Activated CD4-positive, alpha-beta memory T cell treated with anti-CD3 and anti-CD28 coated beads for 36 hours (primary cell): ENCODE data around the gene ZNHIT1. TPM values are rescaled to one million over a fixed set of nuclear protein-coding genes. Genes with fewer than 3 reads are reported as not detected.

Source experiments
- CTCF ChIA-PET: fragments of 350-600 bp; sonication (Branson Sonifier 250); formaldehyde crosslinking; loops from one replicate; lab custom pipeline; 2021; ENCODE audit warnings: antibody characterized with exemption, inconsistent platforms; lab: Charles Lee
- POLR2A ChIA-PET: fragments of 350-600 bp; sonication (Branson Sonifier 250); formaldehyde crosslinking; loops from one replicate; lab custom pipeline; 2021; ENCODE audit warnings: antibody characterized with exemption; lab: Charles Lee
- DNase-seq: peaks from one replicate; pipeline ENCODE4 v3.0.0-alpha.2; 2020
- H3K27ac Mint-ChIP-seq: one replicate; pipeline ENCODE4 v1.8.0; 2021; ENCODE audit warnings: mixed read lengths
- H3K27me3 Mint-ChIP-seq: one replicate; pipeline ENCODE4 v1.8.0; 2021; ENCODE audit warnings: mixed read lengths
- H3K36me3 Mint-ChIP-seq: one replicate; pipeline ENCODE4 v1.8.0; 2021; ENCODE audit warnings: mixed read lengths
- H3K4me1 Mint-ChIP-seq: one replicate; pipeline ENCODE4 v1.8.0; 2021; ENCODE audit warnings: low read depth, mixed read lengths
- H3K4me3 Mint-ChIP-seq: one replicate; pipeline ENCODE4 v1.8.0; 2021; ENCODE audit warnings: mild to moderate bottlenecking, mixed read lengths
- H3K9me3 Mint-ChIP-seq: one replicate; pipeline ENCODE4 v1.8.0; 2021; ENCODE audit warnings: mixed read lengths
- intact Hi-C: fragments of 100-400 bp; cut with micrococcal nuclease; formaldehyde crosslinking; loops from one replicate; pipeline ENCODE4 v1.15.1; 2023
- total RNA-seq, 2 experiments: library from RNA; stranded (reverse); gene quantifications; one replicate each; pipeline ENCODE4 v1.2.3, GENCODE V29; 2021

ZNHIT1 gene
- total RNA-seq, result 10 to 100 TPM; 40.2 to 42.8 TPM

DNA sequence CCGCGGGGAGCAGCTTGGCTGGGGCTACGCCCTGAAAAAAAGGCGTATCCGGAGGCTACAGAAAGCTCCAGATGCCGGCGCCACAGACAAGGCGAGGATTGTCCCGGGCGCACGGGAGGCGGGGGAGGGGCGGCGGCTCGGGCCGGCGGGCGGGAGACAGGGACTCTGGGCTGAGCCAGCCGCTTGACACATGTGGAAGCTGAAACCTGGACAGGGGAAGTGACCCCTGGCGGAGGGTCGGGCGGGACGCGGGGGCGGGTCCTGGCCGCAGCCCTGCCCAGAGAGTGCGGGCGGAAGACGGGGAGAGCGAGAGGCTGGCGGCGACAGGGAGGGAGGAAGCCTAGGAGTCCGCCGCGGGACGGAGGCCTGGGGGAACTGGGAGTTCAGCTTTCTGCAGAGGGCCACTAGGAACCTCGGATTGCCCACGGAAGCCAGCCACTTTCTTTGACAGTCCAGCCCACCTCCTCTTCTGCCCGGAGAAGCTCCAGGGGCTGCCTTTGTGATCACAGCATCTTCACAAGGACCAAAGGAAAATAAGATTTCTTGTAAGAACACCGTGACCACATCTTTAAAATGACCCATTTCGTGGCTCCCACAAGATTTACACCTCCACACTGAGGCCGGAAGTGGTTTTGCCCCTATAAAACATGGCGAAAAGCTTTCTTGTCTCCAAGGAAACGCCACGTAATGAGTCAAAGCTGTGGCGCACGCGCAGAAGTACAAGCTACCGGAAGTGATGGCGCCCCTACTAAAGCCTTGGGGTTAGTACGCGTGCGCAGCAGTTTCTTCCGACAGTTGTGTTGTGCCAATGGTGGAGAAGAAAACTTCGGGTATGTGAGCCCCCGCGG is at the start of gene ZNHIT1, which contains the start of gene PLOD3:
TSS of gene ZNHIT1 (plus strand) at position 778 of the 848 bp plus-strand sequence. CDS start at position 809, 31 bp downstream.
TSS of gene PLOD3 (minus strand) at position 194 of the 848 bp plus-strand sequence. CDS start 307 bp downstream, outside the sequence.
- Mint-ChIP-seq H3K4me1 (peaks cover 35% of the 10 kb centered on the region), H3K4me3 (peak within 1 kb of the TSS; percentile 92), H3K36me3 (peaks cover 14% of the 10 kb centered on the region), H3K27ac (peak within 1 kb of the TSS; percentile 76), H3K9me3 (no peaks in the 10 kb centered on the region), H3K27me3 (no peaks in the 10 kb centered on the region)
- ChIA-PET POLR2A (interaction anchor here (0.6 to 2.2 kb wide), 10 partner anchors 9 to 328 kb away, joined by 3 to 26 read pairs (median 4); partner anchors contain the start of genes CLDN15, FIS1, TRIM56 and UFSP1), CTCF (interaction anchor here (0.6 to 7.4 kb wide), 17 partner anchors 15 to 584 kb away, joined by 3 to 62 read pairs (median 4); partner anchors contain the start of genes FIS1, TRIM56 and VGF)
- peak; percentile 98 for DNase-seq
- intact Hi-C loops, result loop anchor here (1.0 to 10.0 kb wide), 2 partner anchors 27 to 133 kb away; partner anchors contain the start of gene TRIM56

- H3K4me3 Mint-ChIP-seq, result no peak overlapping the region
- ChIA-PET POLR2A (no interaction called here), CTCF (interaction anchor here (0.7 to 1.5 kb wide), 7 partner anchors 9 to 84 kb away, joined by 3 to 9 read pairs (median 4); partner anchors contain the start of gene TRIM56)
- no peaks in the 10 kb centered on the region for H3K36me3 Mint-ChIP-seq
- H3K9me3 Mint-ChIP-seq, result no peaks in the 10 kb centered on the region
- intact Hi-C loops, result no loop called here
- peak overlapping the region; percentile 15 for H3K27ac Mint-ChIP-seq
- no peak for DNase-seq
- peaks cover 72% of the 10 kb centered on the region for H3K4me1 Mint-ChIP-seq
- peaks cover 76% of the 10 kb centered on the region for H3K27me3 Mint-ChIP-seq
Observed at GRCh38 chr7:101168412-101169049, 49.4 kb upstream of the ZNHIT1 start.

GRCh38 chr7:101169110-101169837 is 48.7 kb upstream of the ZNHIT1 start:
- peaks cover 82% of the 10 kb centered on the region for H3K27me3 Mint-ChIP-seq
- H3K27ac Mint-ChIP-seq, result no peak overlapping the region
- DNase-seq, result no peak
- H3K36me3 Mint-ChIP-seq, result no peaks in the 10 kb centered on the region
- intact Hi-C loops, result no loop called here
- H3K4me3 Mint-ChIP-seq, result peak overlapping the region; percentile 14
- H3K4me1 Mint-ChIP-seq, result peaks cover 77% of the 10 kb centered on the region
- CTCF ChIA-PET, result interaction anchor here (1.0 to 2.8 kb wide), 7 partner anchors 8 to 113 kb away, joined by 3 to 18 read pairs (median 4); no protein-coding TSS in a partner anchor
- POLR2A ChIA-PET, result no interaction called here
- H3K9me3 Mint-ChIP-seq, result no peaks in the 10 kb centered on the region

GRCh38 chr7:101169838-101170551 is 48.0 kb upstream of the ZNHIT1 start:
- intact Hi-C loops, result loop anchor here (2.0 to 5.0 kb wide), 2 partner anchors 25 to 283 kb away; partner anchors contain the start of gene UFSP1
- Mint-ChIP-seq H3K4me3 (peak overlapping the region; percentile 14), H3K27ac (no peak overlapping the region), H3K9me3 (no peaks in the 10 kb centered on the region), H3K4me1 (peaks cover 77% of the 10 kb centered on the region), H3K27me3 (peaks cover 80% of the 10 kb centered on the region), H3K36me3 (no peaks in the 10 kb centered on the region)
- ChIA-PET POLR2A (no interaction called here), CTCF (interaction anchor here (1.0 to 2.8 kb wide), 6 partner anchors 22 to 275 kb away, joined by 3 to 24 read pairs (median 4); partner anchors contain the start of genes ACHE and MOGAT3)
- peak; percentile 87 for DNase-seq

DNA sequence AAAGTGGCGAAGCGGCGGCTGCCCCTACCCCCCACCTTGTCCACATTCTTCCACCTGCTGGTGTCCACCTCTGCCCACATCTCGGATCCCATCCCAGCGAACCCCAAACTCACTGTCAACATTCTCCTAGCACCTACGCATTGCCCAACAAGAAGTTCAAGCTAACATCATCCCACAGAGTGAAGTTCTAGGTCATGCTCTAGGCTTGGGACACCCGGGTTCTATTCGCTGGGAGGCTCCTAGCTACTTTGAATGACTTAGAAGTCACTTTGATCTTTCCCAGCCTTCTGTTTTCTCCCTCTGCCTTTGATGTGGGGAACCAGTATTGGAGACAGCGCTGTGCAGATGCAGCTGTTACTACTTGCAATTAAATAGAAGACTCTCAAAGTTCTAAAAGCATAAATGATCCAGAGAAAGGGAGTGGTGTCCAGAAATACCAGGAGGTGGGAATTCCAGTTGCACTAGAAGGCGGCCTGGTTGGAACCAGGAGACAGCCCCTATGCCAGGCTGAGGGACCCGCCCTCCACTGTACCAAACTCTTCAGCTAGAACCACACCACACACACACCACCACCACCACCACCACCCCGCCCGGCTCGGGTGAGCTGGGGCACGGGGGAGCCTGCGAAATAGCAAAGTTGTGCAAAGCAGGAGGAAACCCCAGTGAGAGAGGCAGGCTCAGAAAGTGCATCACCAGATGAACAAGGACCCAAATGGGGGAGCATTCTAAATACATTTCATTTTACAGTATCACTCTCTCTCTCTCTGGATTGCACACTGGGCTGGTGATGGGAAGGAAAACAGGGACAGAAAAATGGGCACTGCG is 47.1 kb upstream of the ZNHIT1 start:
- ChIA-PET POLR2A (no interaction called here), CTCF (interaction anchor here (1.0 to 2.8 kb wide), 9 partner anchors 8 to 276 kb away, joined by 3 to 24 read pairs (median 4); partner anchors contain the start of genes ACHE and MOGAT3)
- intact Hi-C loops, result loop anchor here (2.0 to 5.0 kb wide), 2 partner anchors 26 to 284 kb away; partner anchors contain the start of gene UFSP1
- peaks cover 81% of the 10 kb centered on the region for H3K27me3 Mint-ChIP-seq
- no peak for DNase-seq
- H3K36me3 Mint-ChIP-seq, result no peaks in the 10 kb centered on the region
- H3K27ac Mint-ChIP-seq, result peak overlapping the region; percentile 24
- peaks cover 69% of the 10 kb centered on the region for H3K4me1 Mint-ChIP-seq
- H3K4me3 Mint-ChIP-seq, result no peak overlapping the region
- no peaks in the 10 kb centered on the region for H3K9me3 Mint-ChIP-seq

GRCh38 chr7:101171442-101171837 is 46.5 kb upstream of the ZNHIT1 start:
- no peaks in the 10 kb centered on the region for H3K9me3 Mint-ChIP-seq
- intact Hi-C loops, result loop anchor here (2.0 to 5.0 kb wide), 2 partner anchors 27 to 284 kb away; partner anchors contain the start of gene UFSP1
- peaks cover 80% of the 10 kb centered on the region for H3K27me3 Mint-ChIP-seq
- CTCF ChIA-PET, result interaction anchor here (0.7 to 2.8 kb wide), 7 partner anchors 8 to 29 kb away, joined by 3 to 24 read pairs (median 4); no protein-coding TSS in a partner anchor
- peaks cover 63% of the 10 kb centered on the region for H3K4me1 Mint-ChIP-seq
- H3K27ac Mint-ChIP-seq, result no peak overlapping the region
- no peak overlapping the region for H3K4me3 Mint-ChIP-seq
- POLR2A ChIA-PET, result no interaction called here
- H3K36me3 Mint-ChIP-seq, result no peaks in the 10 kb centered on the region
- DNase-seq, result no peak

DNA sequence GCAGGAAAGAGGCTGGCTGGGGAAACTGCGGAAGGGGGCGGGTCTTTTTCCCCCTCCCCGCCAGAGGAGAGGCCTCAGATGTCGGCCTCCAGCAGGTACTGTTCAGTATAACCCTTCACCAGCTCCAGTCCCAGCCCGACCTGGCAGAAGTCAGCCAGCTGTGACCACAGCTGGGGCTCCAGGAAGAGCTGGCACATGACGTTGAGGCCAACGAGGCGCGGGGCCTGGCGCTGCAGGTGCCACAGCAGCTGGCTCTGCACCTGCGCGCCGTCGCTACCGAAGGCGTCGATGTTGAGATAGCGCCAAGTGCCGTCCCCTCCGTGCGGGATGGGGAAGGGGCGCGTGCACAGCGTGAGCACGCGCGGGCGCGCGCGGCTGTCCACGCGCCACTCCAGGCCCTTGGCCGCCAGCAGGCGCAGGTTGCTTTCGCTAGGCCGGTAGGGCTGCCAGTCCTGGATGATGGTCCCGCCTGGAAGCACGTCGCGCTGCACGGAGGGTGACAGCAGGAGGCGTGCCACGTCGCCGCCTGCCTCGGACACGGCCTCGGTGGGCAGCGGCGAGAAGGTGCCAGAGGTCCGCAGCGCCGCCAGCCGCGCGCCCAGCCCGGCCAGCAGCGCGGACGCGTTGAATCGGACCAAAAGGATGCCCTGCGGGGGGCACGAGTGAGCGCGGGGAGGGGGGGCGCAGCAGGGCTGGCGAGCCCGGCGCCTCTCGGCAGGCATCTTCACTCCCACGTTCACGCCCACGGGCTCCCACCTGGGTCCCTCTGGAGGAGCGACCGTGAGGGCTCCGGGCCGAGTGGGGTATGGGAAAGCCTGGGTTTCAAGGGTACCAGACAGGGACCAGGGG is 45.7 kb upstream of the ZNHIT1 start:
- CTCF ChIA-PET, result interaction anchor here (0.7 to 6.9 kb wide), 7 partner anchors 9 to 30 kb away, joined by 3 to 34 read pairs (median 4); no protein-coding TSS in a partner anchor
- intact Hi-C loops, result loop anchor here (5.0 kb wide), 1 partner anchor 285 kb away; the partner anchor contains the start of gene UFSP1

DNA sequence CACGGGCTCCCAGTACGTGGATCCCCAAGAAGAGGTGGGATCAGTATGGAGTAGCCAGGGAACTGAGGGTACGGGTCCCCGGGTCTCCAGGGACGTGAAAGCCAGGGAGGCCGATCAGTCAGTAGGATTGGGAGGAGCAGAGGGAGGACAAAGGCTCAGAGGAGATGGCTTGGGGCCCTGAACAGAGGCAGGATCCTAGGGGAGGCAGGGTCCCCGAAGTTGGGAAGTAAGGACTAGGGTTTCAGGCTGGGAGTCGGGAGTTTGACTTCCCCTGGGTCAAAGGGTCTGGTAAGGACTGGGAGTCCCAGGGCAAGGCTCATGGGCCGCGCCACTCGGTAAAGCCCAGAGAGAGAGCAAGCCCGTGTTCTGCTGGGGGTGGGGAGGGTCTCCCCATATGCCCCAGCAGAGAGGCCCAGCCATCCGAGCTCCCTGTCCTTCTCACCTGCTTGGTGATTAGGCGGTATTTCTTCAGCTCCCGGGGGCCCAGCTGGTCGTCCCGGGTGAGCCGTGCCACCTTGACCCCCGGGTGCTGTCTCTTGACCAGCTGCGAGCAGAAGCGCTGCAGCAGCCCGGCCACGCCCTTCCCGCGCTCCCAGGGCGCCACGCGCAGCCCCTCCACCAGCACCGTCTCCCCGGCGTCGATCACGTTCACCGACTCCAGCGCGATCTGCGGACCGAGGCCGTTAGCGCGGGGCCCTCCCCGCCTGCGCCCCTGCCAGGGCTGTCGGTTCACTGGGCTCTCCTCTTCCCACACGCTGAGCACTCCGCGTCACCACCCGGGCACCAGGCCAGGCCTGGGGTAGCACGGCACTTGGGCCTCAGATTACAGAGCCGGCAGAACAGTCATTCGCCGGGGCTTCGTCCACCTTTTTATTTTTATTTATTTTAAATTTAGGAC is 44.9 kb upstream of the ZNHIT1 start:
- DNase-seq, result peak; percentile 54
- ChIA-PET CTCF (interaction anchor here (0.7 to 6.9 kb wide), 7 partner anchors 19 to 110 kb away, joined by 3 to 34 read pairs (median 4); no protein-coding TSS in a partner anchor), POLR2A (interaction anchor here (1.0 kb wide), 1 partner anchor 8 kb away, joined by 5 read pairs; the partner anchor contains the start of gene VGF)
- Mint-ChIP-seq H3K4me1 (peaks cover 51% of the 10 kb centered on the region), H3K27me3 (peaks cover 79% of the 10 kb centered on the region), H3K9me3 (no peaks in the 10 kb centered on the region), H3K36me3 (no peaks in the 10 kb centered on the region), H3K27ac (no peak overlapping the region), H3K4me3 (no peak overlapping the region)
- intact Hi-C loops, result loop anchor here (5.0 kb wide), 1 partner anchor 286 kb away; the partner anchor contains the start of gene UFSP1

More for the DNA sequence above, 45.7 kb upstream of the ZNHIT1 start:
- Mint-ChIP-seq H3K36me3 (no peaks in the 10 kb centered on the region), H3K4me3 (peak overlapping the region; percentile 23), H3K4me1 (peaks cover 57% of the 10 kb centered on the region), H3K9me3 (no peaks in the 10 kb centered on the region), H3K27ac (no peak overlapping the region), H3K27me3 (peaks cover 80% of the 10 kb centered on the region)
- no peak for DNase-seq
- POLR2A ChIA-PET, result no interaction called here
